ENCODE results near the gene SLC25A3. TPM values are rescaled to one million over a fixed set of nuclear protein-coding genes. Genes with fewer than 3 reads are reported as not detected.

Gene SLC25A3
- total RNA-seq, 1 experiment from 2014 or later: 733 TPM

DNA sequence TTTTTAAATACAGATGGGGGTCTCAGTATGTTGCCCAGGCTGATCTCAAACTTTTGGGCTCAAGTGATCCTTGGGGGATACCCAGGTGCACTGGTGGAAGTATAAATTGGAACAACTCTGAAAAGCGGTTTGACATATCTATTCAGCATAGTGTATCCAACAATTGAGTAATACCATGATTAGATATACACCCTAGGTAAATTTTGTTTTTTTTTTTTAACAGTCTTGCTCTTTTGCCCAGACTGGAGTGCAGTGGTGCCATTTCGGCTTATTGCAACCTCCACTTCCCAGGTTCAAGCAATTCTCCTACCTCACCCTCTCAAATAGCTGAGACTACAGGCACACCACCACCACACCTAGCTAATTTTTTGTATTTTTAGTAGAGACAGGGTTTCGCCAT lies 31.6 kb upstream of the SLC25A3 start (continued):
- no peak for TF ChIP-seq TP53 (CRISPR knock-in tag; IDR thresholded peaks at IDR 0.05)
- no peak for TF ChIP-seq NR1H2 (CRISPR knock-in tag; IDR thresholded peaks at IDR 0.05)
- TF ChIP-seq IRF2 (CRISPR knock-in tag; IDR thresholded peaks at IDR 0.05; ENCODE audit: borderline replicate concordance, low read depth): no peak

DNA sequence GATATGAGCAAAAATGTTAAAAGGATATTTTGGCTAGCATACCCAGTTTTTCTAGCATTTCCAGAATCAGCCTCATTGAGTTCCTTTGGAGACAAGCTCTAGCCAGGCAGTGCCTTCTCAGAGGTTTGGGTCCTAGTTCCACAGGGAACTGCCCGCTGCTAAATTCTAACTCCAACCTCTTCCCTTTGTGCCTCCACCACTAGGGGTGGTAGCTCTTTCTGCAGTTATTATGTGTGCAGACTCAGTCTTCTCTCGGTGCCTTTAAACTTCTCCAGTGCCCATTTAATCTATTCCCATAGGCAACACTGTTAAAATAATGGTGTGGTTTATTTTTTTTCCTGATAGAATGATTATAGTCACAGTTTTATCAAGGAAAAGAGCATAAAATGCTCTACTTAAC lies 21.5 kb upstream of the SLC25A3 start:
- DNase-seq (ENCODE audit: low spot score): no peak
- Mint-ChIP-seq H3K4me1 (no peaks in the 10 kb centered on the region), H3K27me3 (ENCODE audit: low read depth) (no peaks in the 10 kb centered on the region), H3K36me3 (no peaks in the 10 kb centered on the region), H3K9me3 (peaks cover 6% of the 10 kb centered on the region; the same call in 1 of the 2 replicates), H3K4me3 (no peak overlapping the region), H3K27ac (no peak overlapping the region)
- peak; percentile 94 for ATAC-seq
- ChIA-PET POLR2A (no interaction called here), CTCF (interaction anchor here (0.6 to 2.4 kb wide), 17 partner anchors 10 to 427 kb away, joined by 3 to 16 read pairs (median 4); partner anchors contain the start of genes IKBIP and SLC25A3)
- TF ChIP-seq, protein P1, sequence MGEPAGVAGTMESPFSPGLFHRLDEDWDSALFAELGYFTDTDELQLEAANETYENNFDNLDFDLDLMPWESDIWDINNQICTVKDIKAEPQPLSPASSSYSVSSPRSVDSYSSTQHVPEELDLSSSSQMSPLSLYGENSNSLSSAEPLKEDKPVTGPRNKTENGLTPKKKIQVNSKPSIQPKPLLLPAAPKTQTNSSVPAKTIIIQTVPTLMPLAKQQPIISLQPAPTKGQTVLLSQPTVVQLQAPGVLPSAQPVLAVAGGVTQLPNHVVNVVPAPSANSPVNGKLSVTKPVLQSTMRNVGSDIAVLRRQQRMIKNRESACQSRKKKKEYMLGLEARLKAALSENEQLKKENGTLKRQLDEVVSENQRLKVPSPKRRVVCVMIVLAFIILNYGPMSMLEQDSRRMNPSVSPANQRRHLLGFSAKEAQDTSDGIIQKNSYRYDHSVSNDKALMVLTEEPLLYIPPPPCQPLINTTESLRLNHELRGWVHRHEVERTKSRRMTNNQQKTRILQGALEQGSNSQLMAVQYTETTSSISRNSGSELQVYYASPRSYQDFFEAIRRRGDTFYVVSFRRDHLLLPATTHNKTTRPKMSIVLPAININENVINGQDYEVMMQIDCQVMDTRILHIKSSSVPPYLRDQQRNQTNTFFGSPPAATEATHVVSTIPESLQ (CRISPR knock-in tag; IDR thresholded peaks at IDR 0.05): no peak
- TF ChIP-seq ZNF416 (CRISPR knock-in tag; IDR thresholded peaks at IDR 0.05) (no peak), JUN (CRISPR knock-in tag; IDR thresholded peaks at IDR 0.05) (no peak), RORB (CRISPR knock-in tag; IDR thresholded peaks at IDR 0.05) (no peak), ZNF263 (CRISPR knock-in tag; IDR thresholded peaks at IDR 0.05; ENCODE audit: low read depth) (no peak), ZBTB21 (CRISPR knock-in tag; IDR thresholded peaks at IDR 0.05; ENCODE audit: borderline replicate concordance) (no peak), FOXP1 (CRISPR knock-in tag; IDR thresholded peaks at IDR 0.05; ENCODE audit: borderline replicate concordance) (no peak), FOXK1 (CRISPR knock-in tag; IDR thresholded peaks at IDR 0.05) (no peak), SMAD4 (CRISPR knock-in tag; IDR thresholded peaks at IDR 0.05) (no peak), ZNF396 (CRISPR knock-in tag; IDR thresholded peaks at IDR 0.05; ENCODE audit: borderline replicate concordance) (no peak)
- TF ChIP-seq, protein P2, sequence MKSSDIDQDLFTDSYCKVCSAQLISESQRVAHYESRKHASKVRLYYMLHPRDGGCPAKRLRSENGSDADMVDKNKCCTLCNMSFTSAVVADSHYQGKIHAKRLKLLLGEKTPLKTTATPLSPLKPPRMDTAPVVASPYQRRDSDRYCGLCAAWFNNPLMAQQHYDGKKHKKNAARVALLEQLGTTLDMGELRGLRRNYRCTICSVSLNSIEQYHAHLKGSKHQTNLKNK (CRISPR knock-in tag; IDR thresholded peaks at IDR 0.05): no peak
- TF ChIP-seq, protein P3, sequence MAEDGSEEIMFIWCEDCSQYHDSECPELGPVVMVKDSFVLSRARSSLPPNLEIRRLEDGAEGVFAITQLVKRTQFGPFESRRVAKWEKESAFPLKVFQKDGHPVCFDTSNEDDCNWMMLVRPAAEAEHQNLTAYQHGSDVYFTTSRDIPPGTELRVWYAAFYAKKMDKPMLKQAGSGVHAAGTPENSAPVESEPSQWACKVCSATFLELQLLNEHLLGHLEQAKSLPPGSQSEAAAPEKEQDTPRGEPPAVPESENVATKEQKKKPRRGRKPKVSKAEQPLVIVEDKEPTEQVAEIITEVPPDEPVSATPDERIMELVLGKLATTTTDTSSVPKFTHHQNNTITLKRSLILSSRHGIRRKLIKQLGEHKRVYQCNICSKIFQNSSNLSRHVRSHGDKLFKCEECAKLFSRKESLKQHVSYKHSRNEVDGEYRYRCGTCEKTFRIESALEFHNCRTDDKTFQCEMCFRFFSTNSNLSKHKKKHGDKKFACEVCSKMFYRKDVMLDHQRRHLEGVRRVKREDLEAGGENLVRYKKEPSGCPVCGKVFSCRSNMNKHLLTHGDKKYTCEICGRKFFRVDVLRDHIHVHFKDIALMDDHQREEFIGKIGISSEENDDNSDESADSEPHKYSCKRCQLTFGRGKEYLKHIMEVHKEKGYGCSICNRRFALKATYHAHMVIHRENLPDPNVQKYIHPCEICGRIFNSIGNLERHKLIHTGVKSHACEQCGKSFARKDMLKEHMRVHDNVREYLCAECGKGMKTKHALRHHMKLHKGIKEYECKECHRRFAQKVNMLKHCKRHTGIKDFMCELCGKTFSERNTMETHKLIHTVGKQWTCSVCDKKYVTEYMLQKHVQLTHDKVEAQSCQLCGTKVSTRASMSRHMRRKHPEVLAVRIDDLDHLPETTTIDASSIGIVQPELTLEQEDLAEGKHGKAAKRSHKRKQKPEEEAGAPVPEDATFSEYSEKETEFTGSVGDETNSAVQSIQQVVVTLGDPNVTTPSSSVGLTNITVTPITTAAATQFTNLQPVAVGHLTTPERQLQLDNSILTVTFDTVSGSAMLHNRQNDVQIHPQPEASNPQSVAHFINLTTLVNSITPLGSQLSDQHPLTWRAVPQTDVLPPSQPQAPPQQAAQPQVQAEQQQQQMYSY (CRISPR knock-in tag; IDR thresholded peaks at IDR 0.05): no peak
- TF ChIP-seq, protein P4, sequence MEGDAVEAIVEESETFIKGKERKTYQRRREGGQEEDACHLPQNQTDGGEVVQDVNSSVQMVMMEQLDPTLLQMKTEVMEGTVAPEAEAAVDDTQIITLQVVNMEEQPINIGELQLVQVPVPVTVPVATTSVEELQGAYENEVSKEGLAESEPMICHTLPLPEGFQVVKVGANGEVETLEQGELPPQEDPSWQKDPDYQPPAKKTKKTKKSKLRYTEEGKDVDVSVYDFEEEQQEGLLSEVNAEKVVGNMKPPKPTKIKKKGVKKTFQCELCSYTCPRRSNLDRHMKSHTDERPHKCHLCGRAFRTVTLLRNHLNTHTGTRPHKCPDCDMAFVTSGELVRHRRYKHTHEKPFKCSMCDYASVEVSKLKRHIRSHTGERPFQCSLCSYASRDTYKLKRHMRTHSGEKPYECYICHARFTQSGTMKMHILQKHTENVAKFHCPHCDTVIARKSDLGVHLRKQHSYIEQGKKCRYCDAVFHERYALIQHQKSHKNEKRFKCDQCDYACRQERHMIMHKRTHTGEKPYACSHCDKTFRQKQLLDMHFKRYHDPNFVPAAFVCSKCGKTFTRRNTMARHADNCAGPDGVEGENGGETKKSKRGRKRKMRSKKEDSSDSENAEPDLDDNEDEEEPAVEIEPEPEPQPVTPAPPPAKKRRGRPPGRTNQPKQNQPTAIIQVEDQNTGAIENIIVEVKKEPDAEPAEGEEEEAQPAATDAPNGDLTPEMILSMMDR (IDR thresholded peaks at IDR 0.05): no peak
- TF ChIP-seq, protein P5, sequence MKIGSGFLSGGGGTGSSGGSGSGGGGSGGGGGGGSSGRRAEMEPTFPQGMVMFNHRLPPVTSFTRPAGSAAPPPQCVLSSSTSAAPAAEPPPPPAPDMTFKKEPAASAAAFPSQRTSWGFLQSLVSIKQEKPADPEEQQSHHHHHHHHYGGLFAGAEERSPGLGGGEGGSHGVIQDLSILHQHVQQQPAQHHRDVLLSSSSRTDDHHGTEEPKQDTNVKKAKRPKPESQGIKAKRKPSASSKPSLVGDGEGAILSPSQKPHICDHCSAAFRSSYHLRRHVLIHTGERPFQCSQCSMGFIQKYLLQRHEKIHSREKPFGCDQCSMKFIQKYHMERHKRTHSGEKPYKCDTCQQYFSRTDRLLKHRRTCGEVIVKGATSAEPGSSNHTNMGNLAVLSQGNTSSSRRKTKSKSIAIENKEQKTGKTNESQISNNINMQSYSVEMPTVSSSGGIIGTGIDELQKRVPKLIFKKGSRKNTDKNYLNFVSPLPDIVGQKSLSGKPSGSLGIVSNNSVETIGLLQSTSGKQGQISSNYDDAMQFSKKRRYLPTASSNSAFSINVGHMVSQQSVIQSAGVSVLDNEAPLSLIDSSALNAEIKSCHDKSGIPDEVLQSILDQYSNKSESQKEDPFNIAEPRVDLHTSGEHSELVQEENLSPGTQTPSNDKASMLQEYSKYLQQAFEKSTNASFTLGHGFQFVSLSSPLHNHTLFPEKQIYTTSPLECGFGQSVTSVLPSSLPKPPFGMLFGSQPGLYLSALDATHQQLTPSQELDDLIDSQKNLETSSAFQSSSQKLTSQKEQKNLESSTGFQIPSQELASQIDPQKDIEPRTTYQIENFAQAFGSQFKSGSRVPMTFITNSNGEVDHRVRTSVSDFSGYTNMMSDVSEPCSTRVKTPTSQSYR (CRISPR knock-in tag; IDR thresholded peaks at IDR 0.05): no peak
